Stimulated activated CD4-positive, alpha-beta T cell treated with anti-CD3 and anti-CD28 coated beads, Interleukin-15, amount 100 ng/mL, for 1 hour (primary cell): Measurements from ENCODE around the gene RLN3.

Experiments used
- DNase-seq, 2 donors: peaks; one replicate each; pipeline ENCODE4 v3.0.0-alpha.2; 2020; ENCODE audit warnings: low read depth in 1 of 2, low spot score in 1 of 2

RLN3 gene

GRCh38 chr19:14078411-14078810 is 50.5 kb downstream of the RLN3 start:
- DNase-seq, result no peak
